Neuronal stem cell (in vitro differentiated cells): ENCODE results near the gene NMD3.

Source experiments
- DNase-seq: peaks from one replicate; pipeline ENCODE4 v3.0.0-alpha.2; 2013; ENCODE audit warnings: low spot score
- H2AFZ ChIP-seq: one replicate; pipeline ENCODE4 v1.6.1; 2013; ENCODE audit warnings: mild to moderate bottlenecking, low read length, inconsistent platforms
- H2AK5ac ChIP-seq: 2 replicates; pipeline ENCODE4 v1.6.1; 2013; ENCODE audit warnings: low read depth, mild to moderate bottlenecking, inconsistent platforms, low read length, moderate library complexity, mixed read lengths
- H2BK120ac ChIP-seq: 2 replicates; pipeline ENCODE4 v1.6.1; 2013; ENCODE audit warnings: low read depth, mild to moderate bottlenecking, inconsistent platforms, low read length, moderate library complexity, mixed read lengths
- H2BK12ac ChIP-seq: one replicate; pipeline ENCODE4 v1.6.1; 2013; ENCODE audit warnings: low read length, inconsistent platforms
- H2BK15ac ChIP-seq: 2 replicates; pipeline ENCODE4 v1.6.1; 2013; ENCODE audit warnings: mild to moderate bottlenecking, low read length, inconsistent platforms, mixed read lengths
- H2BK5ac ChIP-seq: one replicate; pipeline ENCODE4 v1.6.1; 2013; ENCODE audit warnings: inconsistent platforms, mild to moderate bottlenecking, low read length, moderate library complexity
- H3K14ac ChIP-seq: one replicate; pipeline ENCODE4 v1.6.1; 2013; ENCODE audit warnings: low read length, inconsistent platforms
- H3K18ac ChIP-seq: 2 replicates; pipeline ENCODE4 v1.6.1; 2013; ENCODE audit warnings: low read length, inconsistent platforms
- H3K23ac ChIP-seq: 2 replicates; pipeline ENCODE4 v1.6.1; 2013; ENCODE audit warnings: low read depth, mild to moderate bottlenecking, mixed read lengths, low read length, inconsistent platforms; ENCODE audit not compliant: poor library complexity
- H3K27ac ChIP-seq: replicated peaks from 3 replicates; pipeline ENCODE4 v1.5.1; 2013; ENCODE audit warnings: low read length, inconsistent platforms
- H3K27me3 ChIP-seq, 3 experiments: 2 replicates each; pipeline ENCODE4 v1.6.1; 2013; ENCODE audit warnings: low read length in 3 of 3, mild to moderate bottlenecking in 2 of 3, inconsistent platforms in 1 of 3, low read depth in 1 of 3, mixed read lengths in 1 of 3, moderate library complexity in 1 of 3; ENCODE audit not compliant: control insufficient read depth in 3 of 3, insufficient read depth in 3 of 3
- H3K36me3 ChIP-seq, 2 donors: replicated peaks in 1 of 2; 2 replicates each; pipeline ENCODE4 v1.6.1; 2013; ENCODE audit warnings: low read length in 2 of 2; ENCODE audit not compliant: control insufficient read depth in 2 of 2, insufficient read depth in 2 of 2
- H3K4ac ChIP-seq: 2 replicates; pipeline ENCODE4 v1.6.1; 2013; ENCODE audit warnings: inconsistent platforms, mild to moderate bottlenecking, low read length, moderate library complexity
- H3K4me1 ChIP-seq, 2 donors: 1 replicate in 1 of 2; 2 replicates in 1 of 2; pipeline ENCODE4 v1.6.1; 2013; ENCODE audit warnings: low read length in 2 of 2, low read depth in 1 of 2; ENCODE audit not compliant: control insufficient read depth in 2 of 2, insufficient read depth in 1 of 2
- H3K4me2 ChIP-seq: one replicate; pipeline ENCODE4 v1.6.1; 2013; ENCODE audit warnings: mild to moderate bottlenecking, low read length, inconsistent platforms; ENCODE audit not compliant: insufficient read depth, poor library complexity, severe bottlenecking
- H3K4me3 ChIP-seq, 2 donors: 2 replicates each; pipeline ENCODE4 v1.5.1; 2013; ENCODE audit warnings: low read length in 2 of 2, mild to moderate bottlenecking in 2 of 2, inconsistent platforms in 1 of 2, moderate library complexity in 1 of 2
- H3K79me1 ChIP-seq: one replicate; pipeline ENCODE4 v1.6.1; 2013; ENCODE audit warnings: low read depth, mild to moderate bottlenecking, inconsistent platforms, low read length, moderate library complexity
- H3K9ac ChIP-seq: one replicate; pipeline ENCODE4 v1.6.1; 2013; ENCODE audit warnings: mild to moderate bottlenecking, low read depth, low read length, inconsistent platforms; ENCODE audit not compliant: poor library complexity
- H3K9me3 ChIP-seq, 2 donors: replicated peaks in 1 of 2; 2 replicates each; pipeline versions ENCODE3 to v1.6.1; 2013; ENCODE audit warnings: low read length in 2 of 2, mild to moderate bottlenecking in 2 of 2, inconsistent platforms in 1 of 2, low read depth in 1 of 2, mixed read lengths in 1 of 2, moderate library complexity in 1 of 2; ENCODE audit not compliant: control insufficient read depth in 2 of 2, insufficient read depth in 1 of 2
- H4K8ac ChIP-seq: one replicate; pipeline ENCODE4 v1.6.1; 2013; ENCODE audit warnings: low read depth, mild to moderate bottlenecking, inconsistent platforms, low read length, moderate library complexity
- H4K91ac ChIP-seq: one replicate; pipeline ENCODE4 v1.6.1; 2013; ENCODE audit warnings: low read length, low read depth, mild to moderate bottlenecking, inconsistent platforms; ENCODE audit not compliant: poor library complexity
- WGBS, 2 donors: extraction: QIAGEN DNeasy Blood & Tissue Kit; methylation state at CpG; one replicate each; pipeline ENCODE4 v1.1.7; 2013; ENCODE audit warnings: missing lambda C conversion rate in 2 of 2, mixed read lengths in 1 of 2; ENCODE audit not compliant: insufficient read length in 2 of 2, insufficient replicate concordance in 1 of 2; ENCODE audit errors: extremely low coverage in 2 of 2; 5-methylcytosine and 5-hydroxymethylcytosine counted together

The NMD3 gene

DNA sequence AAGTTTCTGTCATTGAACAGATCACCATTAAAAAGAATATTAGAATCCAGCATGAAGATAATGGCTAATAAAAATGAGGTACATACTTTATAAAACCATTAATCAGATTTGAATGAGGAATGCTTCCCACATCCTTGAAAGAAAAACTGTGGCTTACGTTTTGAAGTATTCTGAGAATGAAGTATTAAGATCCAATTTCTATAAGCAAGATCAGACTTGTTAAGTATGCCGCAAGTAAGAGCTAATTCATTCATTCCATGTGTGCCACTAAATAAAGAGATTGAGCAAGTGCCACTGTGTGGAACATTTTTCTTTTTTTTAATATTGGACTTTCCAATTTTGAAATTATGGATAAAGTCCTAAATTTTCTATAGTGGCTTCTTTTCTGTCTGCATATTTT, 30.6 kb downstream of the NMD3 start:
- Histone ChIP-seq H2BK12ac (no peak overlapping the region), H3K9ac (no peak overlapping the region), H3K4ac (no peak overlapping the region), H3K4me1 (no peaks in the 10 kb centered on the region), H2BK5ac (no peak overlapping the region), H3K27ac (no peak overlapping the region), H3K9me3 (peaks cover 0 to 1% of the 10 kb centered on the region in 2 donors), H4K91ac (no peak overlapping the region), H2AK5ac (no peak overlapping the region), H2BK15ac (no peak overlapping the region), H3K79me1 (no peaks in the 10 kb centered on the region), H3K18ac (no peak overlapping the region), H3K27me3 (no peaks in the 10 kb centered on the region), H2BK120ac (no peak overlapping the region), H3K14ac (no peak overlapping the region), H3K4me2 (no peak overlapping the region), H3K4me3 (no peak overlapping the region), H3K36me3 (peaks cover 4 to 93% of the 10 kb centered on the region in 2 donors), H4K8ac (no peak overlapping the region), H2AFZ (no peak overlapping the region), H3K23ac (no peak overlapping the region)
- no peak for DNase-seq
- WGBS, 2 donors, result no CpG with 5 or more reads among the region's 2 CpGs

DNA sequence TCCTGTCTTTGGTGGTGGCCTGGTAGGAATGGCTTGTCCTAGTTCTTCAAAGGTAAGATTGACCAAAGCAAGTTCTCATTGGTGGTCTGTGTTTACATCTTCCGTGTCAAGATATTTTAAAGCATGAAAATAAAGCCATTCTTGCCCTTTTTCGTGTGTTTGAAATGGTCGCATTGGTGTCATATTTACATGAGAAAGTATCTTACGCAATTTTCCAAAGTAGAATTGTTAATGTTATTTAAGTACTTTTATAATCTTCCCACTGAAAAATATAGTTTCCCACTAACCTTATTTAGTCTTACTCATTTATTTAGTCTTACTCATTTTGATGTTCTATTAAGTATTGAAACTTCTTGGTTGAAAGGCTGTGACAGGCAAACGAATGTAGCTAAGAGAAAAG, 31.0 kb downstream of the NMD3 start:
- Histone ChIP-seq H2AFZ (no peak overlapping the region), H3K18ac (no peak overlapping the region), H3K4me2 (no peak overlapping the region), H2BK12ac (no peak overlapping the region), H3K4me3 (no peak overlapping the region), H3K27ac (no peak overlapping the region), H2BK5ac (no peak overlapping the region), H2BK15ac (no peak overlapping the region), H3K14ac (no peak overlapping the region), H3K4ac (no peak overlapping the region), H3K9ac (no peak overlapping the region), H3K4me1 (no peaks in the 10 kb centered on the region), H4K8ac (no peak overlapping the region), H3K23ac (no peak overlapping the region), H3K9me3 (peaks cover 0 to 4% of the 10 kb centered on the region in 2 donors), H3K36me3 (peaks cover 4 to 93% of the 10 kb centered on the region in 2 donors), H2BK120ac (no peak overlapping the region), H3K27me3 (no peaks in the 10 kb centered on the region), H2AK5ac (no peak overlapping the region), H3K79me1 (no peaks in the 10 kb centered on the region), H4K91ac (no peak overlapping the region)
- no CpG with 5 or more reads among the region's 5 CpGs for WGBS, 2 donors
- DNase-seq, result no peak

DNA sequence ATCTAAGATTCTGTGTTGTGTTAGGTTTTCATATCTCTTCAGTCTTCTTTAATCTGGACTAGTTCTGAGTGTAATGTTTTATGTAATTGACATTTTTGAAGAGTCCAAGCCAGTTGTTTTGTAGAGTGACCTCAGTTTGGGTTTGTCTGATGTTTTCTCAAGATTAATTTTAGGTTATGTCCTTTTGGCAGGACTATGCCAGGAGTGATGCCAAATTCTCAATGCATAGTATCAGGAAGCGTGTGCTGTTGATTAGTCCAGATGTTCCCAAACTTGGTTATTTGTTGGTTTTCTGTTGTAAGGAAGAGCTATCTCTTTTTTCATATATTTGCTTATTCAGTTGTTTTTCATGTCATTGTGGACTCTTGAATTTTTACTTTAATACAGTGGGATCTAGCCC, 32.6 kb downstream of the NMD3 start:
- Histone ChIP-seq H3K4me3 (no peak overlapping the region), H3K4me2 (no peak overlapping the region), H3K4me1 (no peaks in the 10 kb centered on the region), H2AK5ac (no peak overlapping the region), H3K36me3 (peaks cover 4 to 91% of the 10 kb centered on the region in 2 donors), H2BK5ac (no peak overlapping the region), H4K91ac (no peak overlapping the region), H3K9ac (no peak overlapping the region), H3K27me3 (no peaks in the 10 kb centered on the region), H2BK15ac (no peak overlapping the region), H2BK12ac (no peak overlapping the region), H3K27ac (no peak overlapping the region), H2AFZ (no peak overlapping the region), H3K23ac (no peak overlapping the region), H2BK120ac (no peak overlapping the region), H3K9me3 (peaks cover 0 to 6% of the 10 kb centered on the region in 2 donors), H3K18ac (no peak overlapping the region), H3K79me1 (no peaks in the 10 kb centered on the region), H3K4ac (no peak overlapping the region), H4K8ac (no peak overlapping the region), H3K14ac (no peak overlapping the region)
- no peak for DNase-seq
- WGBS, 2 donors, result no CpG with 5 or more reads among the region's 1 CpG

DNA sequence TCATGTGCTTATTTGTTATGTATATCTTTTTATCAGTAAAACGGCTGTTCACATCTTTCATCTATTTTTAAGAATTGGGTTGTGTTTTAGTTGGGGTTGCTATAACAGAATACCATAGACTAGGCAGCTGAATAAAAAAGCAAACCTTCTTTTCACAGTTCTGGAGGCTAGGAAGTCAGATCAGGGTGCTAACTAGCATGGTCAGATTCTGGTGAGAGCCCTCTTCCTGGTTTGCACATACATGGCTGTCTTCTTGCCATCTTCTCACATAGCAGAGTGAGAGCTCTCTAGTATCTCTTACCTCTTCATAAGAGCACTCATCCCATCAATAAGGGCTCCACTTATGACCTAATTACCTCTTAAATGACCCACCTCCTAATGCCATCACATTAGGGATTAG, 33.8 kb downstream of the NMD3 start:
- Histone ChIP-seq H3K9me3 (peaks cover 0 to 6% of the 10 kb centered on the region in 2 donors), H3K4me3 (no peak overlapping the region), H4K8ac (no peak overlapping the region), H2BK120ac (no peak overlapping the region), H4K91ac (no peak overlapping the region), H2BK15ac (no peak overlapping the region), H3K27ac (no peak overlapping the region), H3K9ac (no peak overlapping the region), H2BK12ac (no peak overlapping the region), H3K36me3 (peaks cover 4 to 80% of the 10 kb centered on the region in 2 donors), H2AFZ (no peak overlapping the region), H3K27me3 (no peaks in the 10 kb centered on the region), H3K4me1 (no peaks in the 10 kb centered on the region), H2AK5ac (no peak overlapping the region), H3K79me1 (no peaks in the 10 kb centered on the region), H3K14ac (no peak overlapping the region), H3K4ac (no peak overlapping the region), H3K18ac (no peak overlapping the region), H3K23ac (no peak overlapping the region), H3K4me2 (no peak overlapping the region), H2BK5ac (no peak overlapping the region)
- no peak for DNase-seq
- WGBS, 2 donors, result no CpG with 5 or more reads among the region's 1 CpG
